HG03103 (cell line): Measurements from ENCODE around the gene ACOT8.
A peak's percentile ranks its signal among the peaks of the same experiment; 100 is the strongest.
"Not testable (repeated sequence)": the region's sequence is repeated elsewhere in the genome, so short reads cannot be mapped to it uniquely, and the experiment has no call there.

Source experiments
- ATAC-seq: cut with Tn5 transposase; IDR thresholded peaks from one replicate; pipeline ENCODE4 v1.9.1; 2021; ENCODE audit warnings: low read depth; ENCODE audit not compliant: unreplicated experiment

The ACOT8 gene

GRCh38 chr20:45857114-45857881, at the start of gene ACOT8, which contains the start of gene ZSWIM3:
TSS of gene ACOT8 (minus strand) at chr20:45857392. CDS start at chr20:45857315, 77 bp downstream.
TSS of gene ZSWIM3 (plus strand) at chr20:45857614. CDS start at chr20:45857826, 212 bp downstream.
- ATAC-seq, result peak; percentile 94

GRCh38 chr20:45905505-45906079, 48.4 kb upstream of the ACOT8 start:
- no peak for ATAC-seq

- ATAC-seq, result no peak
Measured at GRCh38 chr20:45904583-45905504, 47.7 kb upstream of the ACOT8 start.

GRCh38 chr20:45902199-45902701, 45.1 kb upstream of the ACOT8 start:
- ATAC-seq, result no peak

GRCh38 chr20:45901332-45901731, 44.1 kb upstream of the ACOT8 start:
- ATAC-seq, result not testable (repeated sequence)

GRCh38 chr20:45899046-45899835, 42.0 kb upstream of the ACOT8 start:
- ATAC-seq, result no peak

- no peak for ATAC-seq
Measured at GRCh38 chr20:45898285-45898684, 41.1 kb upstream of the ACOT8 start.

GRCh38 chr20:45897692-45898091, 40.5 kb upstream of the ACOT8 start:
- ATAC-seq, result no peak

- ATAC-seq, result no peak
Measured at GRCh38 chr20:45897289-45897688, 40.1 kb upstream of the ACOT8 start.

GRCh38 chr20:45896641-45897161, 39.5 kb upstream of the ACOT8 start:
- no peak for ATAC-seq

- no peak for ATAC-seq
Measured at GRCh38 chr20:45894797-45895196, 37.6 kb upstream of the ACOT8 start.

- no peak for ATAC-seq
Measured at GRCh38 chr20:45893831-45894230, 36.6 kb upstream of the ACOT8 start.

- ATAC-seq, result no peak
Measured at GRCh38 chr20:45892828-45893500, 35.8 kb upstream of the ACOT8 start.

GRCh38 chr20:45892049-45892825, 35.0 kb upstream of the ACOT8 start:
- no peak for ATAC-seq

GRCh38 chr20:45890985-45891983, 34.1 kb upstream of the ACOT8 start, which contains the start of the genes CTSA and NEURL2:
TSS of gene CTSA (plus strand) at chr20:45891335. CDS start at chr20:45891569, 234 bp downstream.
TSS of gene NEURL2 (minus strand) at chr20:45891208. CDS start at chr20:45890991, 217 bp downstream.
- peak; percentile 72 for ATAC-seq

- ATAC-seq, result no peak
Measured at GRCh38 chr20:45890077-45890984, 33.1 kb upstream of the ACOT8 start.
